ENCODE measurements around the gene PSMD14. TPM values are rescaled to one million over a fixed set of nuclear protein-coding genes. Genes with fewer than 3 reads are reported as not detected.

PSMD14 gene
- polyA plus RNA-seq, 1 experiment: 95.3 TPM

DNA sequence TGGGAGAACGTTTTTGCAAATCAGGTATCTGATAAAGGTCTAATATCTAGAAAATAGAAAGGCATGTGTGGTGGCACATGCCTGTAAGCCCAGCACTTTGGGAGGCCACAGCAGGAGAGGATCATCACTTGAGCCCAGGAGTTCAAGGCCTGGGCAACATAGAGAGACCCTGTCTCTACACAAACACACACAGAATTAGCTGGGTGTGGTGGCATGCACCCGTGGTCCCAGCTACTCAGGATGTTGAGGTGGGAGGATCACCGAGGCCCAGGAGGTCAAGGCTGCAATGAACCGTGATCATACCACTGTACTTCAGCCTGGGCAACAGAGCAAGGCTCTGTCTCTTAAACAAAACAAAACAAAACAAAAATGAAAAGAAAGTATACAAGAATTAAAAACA is 94.1 kb downstream of the PSMD14 start:
- Histone ChIP-seq H3K4me3 (ENCODE audit: low read depth, low read length) (no peak overlapping the region), H3K27me3 (ENCODE audit: control insufficient read depth, insufficient read depth, low read length) (no peaks in the 10 kb centered on the region), H3K9me3 (ENCODE audit: control insufficient read depth, insufficient read depth, low read length) (no peaks in the 10 kb centered on the region), H3K27ac (ENCODE audit: low read depth, low read length) (no peak overlapping the region)
- ChIA-PET POLR2A (no interaction called here), CTCF (interaction anchor here (0.7 kb wide), 1 partner anchor 24 kb away, joined by 3 read pairs; no protein-coding TSS in a partner anchor)
- DNase-seq (ENCODE audit: low read depth, low spot score): no peak
- TF ChIP-seq, protein P1, sequence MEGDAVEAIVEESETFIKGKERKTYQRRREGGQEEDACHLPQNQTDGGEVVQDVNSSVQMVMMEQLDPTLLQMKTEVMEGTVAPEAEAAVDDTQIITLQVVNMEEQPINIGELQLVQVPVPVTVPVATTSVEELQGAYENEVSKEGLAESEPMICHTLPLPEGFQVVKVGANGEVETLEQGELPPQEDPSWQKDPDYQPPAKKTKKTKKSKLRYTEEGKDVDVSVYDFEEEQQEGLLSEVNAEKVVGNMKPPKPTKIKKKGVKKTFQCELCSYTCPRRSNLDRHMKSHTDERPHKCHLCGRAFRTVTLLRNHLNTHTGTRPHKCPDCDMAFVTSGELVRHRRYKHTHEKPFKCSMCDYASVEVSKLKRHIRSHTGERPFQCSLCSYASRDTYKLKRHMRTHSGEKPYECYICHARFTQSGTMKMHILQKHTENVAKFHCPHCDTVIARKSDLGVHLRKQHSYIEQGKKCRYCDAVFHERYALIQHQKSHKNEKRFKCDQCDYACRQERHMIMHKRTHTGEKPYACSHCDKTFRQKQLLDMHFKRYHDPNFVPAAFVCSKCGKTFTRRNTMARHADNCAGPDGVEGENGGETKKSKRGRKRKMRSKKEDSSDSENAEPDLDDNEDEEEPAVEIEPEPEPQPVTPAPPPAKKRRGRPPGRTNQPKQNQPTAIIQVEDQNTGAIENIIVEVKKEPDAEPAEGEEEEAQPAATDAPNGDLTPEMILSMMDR (IDR thresholded peaks at IDR 0.05; ENCODE audit: low read depth, low read length): no peak

- Histone ChIP-seq H3K27me3 (ENCODE audit: control insufficient read depth, insufficient read depth, low read length) (no peaks in the 10 kb centered on the region), H3K27ac (ENCODE audit: low read depth, low read length) (no peak overlapping the region), H3K9me3 (ENCODE audit: control insufficient read depth, insufficient read depth, low read length) (no peaks in the 10 kb centered on the region), H3K4me3 (ENCODE audit: low read depth, low read length) (no peak overlapping the region)
- no peak for DNase-seq (ENCODE audit: low read depth, low spot score)
- ChIA-PET POLR2A (no interaction called here), CTCF (no interaction called here)
- TF ChIP-seq, protein P1 (IDR thresholded peaks at IDR 0.05; ENCODE audit: low read depth, low read length): no peak
Measured at GRCh38 chr2:161406316-161406715, 98.1 kb downstream of the PSMD14 start.

DNA sequence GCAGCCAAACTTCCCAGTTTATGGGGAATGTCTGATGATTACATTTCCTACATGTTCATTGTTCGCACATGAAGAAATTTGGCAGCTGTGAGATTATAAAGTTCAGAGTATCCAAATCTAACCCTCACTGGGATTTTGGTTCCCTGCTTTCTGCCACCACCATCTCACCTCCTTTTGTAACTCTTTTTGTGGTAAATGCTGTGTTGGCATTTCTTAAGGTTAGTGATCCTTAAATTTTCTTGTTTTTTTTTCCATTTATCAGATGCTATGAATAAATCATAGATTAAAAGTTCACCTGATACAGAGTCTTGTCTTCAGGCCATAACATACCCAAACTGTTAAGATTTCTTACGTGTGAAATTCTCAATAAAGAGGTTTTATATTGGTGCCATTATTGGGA is 99.4 kb downstream of the PSMD14 start:
- H3K27ac ChIP-seq (ENCODE audit: low read depth, low read length): no peak overlapping the region
- H3K4me3 ChIP-seq (ENCODE audit: low read depth, low read length): no peak overlapping the region
- TF ChIP-seq, protein P1 (IDR thresholded peaks at IDR 0.05; ENCODE audit: low read depth, low read length): no peak
- H3K27me3 ChIP-seq (ENCODE audit: control insufficient read depth, insufficient read depth, low read length): no peaks in the 10 kb centered on the region
- ChIA-PET POLR2A (no interaction called here), CTCF (no interaction called here)
- no peaks in the 10 kb centered on the region for H3K9me3 ChIP-seq (ENCODE audit: control insufficient read depth, insufficient read depth, low read length)
- DNase-seq (ENCODE audit: low read depth, low spot score): no peak

DNA sequence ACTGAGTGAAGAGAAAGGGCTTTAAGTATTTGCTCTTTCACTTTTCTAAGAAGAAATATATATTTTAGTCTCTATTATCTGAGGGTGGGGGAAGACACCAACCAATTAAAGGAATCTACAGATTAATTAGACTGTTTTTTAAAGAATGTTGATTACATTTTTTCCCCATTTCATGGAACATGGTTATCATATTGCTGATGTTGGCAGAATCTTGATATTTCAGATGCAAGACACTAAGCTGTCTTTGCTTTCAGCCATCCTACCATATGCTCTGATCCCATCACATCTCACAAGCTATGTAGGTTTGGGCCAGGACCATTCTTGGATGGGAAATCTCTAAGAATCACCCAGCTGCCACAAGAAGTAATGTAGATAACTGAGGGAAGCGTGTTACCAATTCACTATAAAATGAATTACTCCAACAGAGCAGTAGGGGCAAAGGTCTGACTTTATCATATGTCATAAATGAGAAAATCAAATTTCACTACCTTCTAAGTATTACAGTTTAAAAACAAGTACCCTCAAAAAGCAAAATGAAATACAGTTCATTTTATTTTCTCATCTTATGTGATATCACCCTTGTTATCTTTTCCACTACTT is 101.2 kb downstream of the PSMD14 start:
- H3K27me3 ChIP-seq (ENCODE audit: control insufficient read depth, insufficient read depth, low read length): peaks cover under 1% of the 10 kb centered on the region
- no peak for DNase-seq (ENCODE audit: low read depth, low spot score)
- CTCF ChIA-PET: no interaction called here
- POLR2A ChIA-PET: no interaction called here
- no peak overlapping the region for H3K4me3 ChIP-seq (ENCODE audit: low read depth, low read length)
- H3K27ac ChIP-seq (ENCODE audit: low read depth, low read length): no peak overlapping the region
- TF ChIP-seq, protein P1 (IDR thresholded peaks at IDR 0.05; ENCODE audit: low read depth, low read length): no peak
- no peaks in the 10 kb centered on the region for H3K9me3 ChIP-seq (ENCODE audit: control insufficient read depth, insufficient read depth, low read length)

GRCh38 chr2:161412346-161412745 is 104.1 kb downstream of the PSMD14 start:
- Histone ChIP-seq H3K9me3 (ENCODE audit: control insufficient read depth, insufficient read depth, low read length) (peaks cover 6% of the 10 kb centered on the region; the same call in 1 of the 2 replicates), H3K4me3 (ENCODE audit: low read depth, low read length) (no peak overlapping the region), H3K27ac (ENCODE audit: low read depth, low read length) (no peak overlapping the region), H3K27me3 (ENCODE audit: control insufficient read depth, insufficient read depth, low read length) (peaks cover 30% of the 10 kb centered on the region)
- POLR2A ChIA-PET: no interaction called here
- DNase-seq (ENCODE audit: low read depth, low spot score): no peak
- CTCF ChIA-PET: interaction anchor here (1.2 kb wide), 1 partner anchor 161 kb away, joined by 3 read pairs; no protein-coding TSS in a partner anchor
- TF ChIP-seq, protein P1 (IDR thresholded peaks at IDR 0.05; ENCODE audit: low read depth, low read length): no peak

Measured in AG04450 (cell line).